ENCODE data around the gene RASGEF1B.

Gene RASGEF1B

GRCh38 chr4:81376720-81377119, 95.0 kb downstream of the RASGEF1B start:
- peaks cover 10% of the 10 kb centered on the region for H3K27me3 Mint-ChIP-seq (ENCODE audit: low read depth, poor library complexity)
- no peak for DNase-seq
- H3K4me1 Mint-ChIP-seq, result peaks cover 11% of the 10 kb centered on the region
- TF ChIP-seq CTCF (IDR thresholded peaks at IDR 0.05), result no peak
- no peaks in the 10 kb centered on the region for H3K9me3 Mint-ChIP-seq
- H3K27ac Mint-ChIP-seq, result no peak overlapping the region
- no peak overlapping the region for H3K4me3 Mint-ChIP-seq
- H3K36me3 Mint-ChIP-seq (ENCODE audit: low read depth), result no peaks in the 10 kb centered on the region

All from nephron progenitor cell (in vitro differentiated cells).